IPS-18a (cell line): ENCODE measurements around the gene DGAT2.
A peak's percentile ranks its signal among the peaks of the same experiment; 100 is the strongest.

Source experiments
- H3K27ac ChIP-seq: one replicate; pipeline ENCODE4 v1.5.1; 2013; ENCODE audit warnings: low read length
- H3K27me3 ChIP-seq: one replicate; pipeline ENCODE4 v1.6.1; 2013; ENCODE audit warnings: mild to moderate bottlenecking, low read length; ENCODE audit not compliant: control insufficient read depth, insufficient read depth
- H3K36me3 ChIP-seq: one replicate; pipeline ENCODE4 v1.6.1; 2013; ENCODE audit warnings: low read depth, low read length; ENCODE audit not compliant: control insufficient read depth
- H3K4me1 ChIP-seq: one replicate; pipeline ENCODE4 v1.6.1; 2013; ENCODE audit warnings: low read depth, low read length; ENCODE audit not compliant: control insufficient read depth
- H3K4me3 ChIP-seq: one replicate; pipeline ENCODE4 v1.5.1; 2013; ENCODE audit warnings: low read length
- H3K9ac ChIP-seq: one replicate; pipeline ENCODE4 v1.6.1; 2013; ENCODE audit warnings: mild to moderate bottlenecking, low read length, moderate library complexity
- H3K9me3 ChIP-seq: one replicate; pipeline ENCODE4 v1.6.1; 2013; ENCODE audit warnings: low read depth, low read length; ENCODE audit not compliant: control insufficient read depth

The DGAT2 gene, protein sequence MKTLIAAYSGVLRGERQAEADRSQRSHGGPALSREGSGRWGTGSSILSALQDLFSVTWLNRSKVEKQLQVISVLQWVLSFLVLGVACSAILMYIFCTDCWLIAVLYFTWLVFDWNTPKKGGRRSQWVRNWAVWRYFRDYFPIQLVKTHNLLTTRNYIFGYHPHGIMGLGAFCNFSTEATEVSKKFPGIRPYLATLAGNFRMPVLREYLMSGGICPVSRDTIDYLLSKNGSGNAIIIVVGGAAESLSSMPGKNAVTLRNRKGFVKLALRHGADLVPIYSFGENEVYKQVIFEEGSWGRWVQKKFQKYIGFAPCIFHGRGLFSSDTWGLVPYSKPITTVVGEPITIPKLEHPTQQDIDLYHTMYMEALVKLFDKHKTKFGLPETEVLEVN

DNA sequence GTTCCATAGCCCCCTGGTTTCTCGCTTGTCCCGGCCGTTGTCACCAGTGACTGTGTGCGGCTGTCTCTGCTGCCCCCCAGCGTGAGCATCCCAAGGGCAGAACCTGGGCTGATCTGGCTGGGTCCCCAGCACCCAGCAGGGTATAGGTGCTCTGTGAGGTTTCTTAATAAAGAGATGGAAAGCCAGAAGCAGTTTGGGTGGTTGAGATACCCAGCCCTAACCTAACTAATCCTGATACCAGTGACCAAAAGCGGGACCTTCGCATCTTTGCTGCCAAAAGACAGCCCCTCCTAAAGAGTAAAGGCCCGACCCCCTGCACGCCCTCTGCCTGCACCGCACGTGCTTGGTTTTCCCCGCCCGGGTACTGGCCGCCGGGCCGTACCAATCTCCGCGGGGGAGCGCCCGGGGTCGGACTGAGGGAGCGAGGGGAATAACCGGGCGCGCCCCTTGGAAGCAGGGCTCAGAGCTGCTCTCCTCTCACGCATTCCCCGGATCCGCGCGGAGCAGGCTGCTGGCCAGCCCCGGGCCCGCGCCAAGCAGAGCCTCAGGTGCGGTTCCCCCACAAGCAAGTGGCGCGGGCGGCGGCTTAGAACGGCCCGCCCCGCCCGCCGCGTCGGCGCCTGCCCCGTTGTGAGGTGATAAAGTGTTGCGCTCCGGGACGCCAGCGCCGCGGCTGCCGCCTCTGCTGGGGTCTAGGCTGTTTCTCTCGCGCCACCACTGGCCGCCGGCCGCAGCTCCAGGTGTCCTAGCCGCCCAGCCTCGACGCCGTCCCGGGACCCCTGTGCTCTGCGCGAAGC lies at the start of gene DGAT2:
TSS of gene DGAT2 (plus strand) at position 667 of the 797 bp plus-strand sequence. CDS start 214 bp downstream, outside the sequence.
- Histone ChIP-seq H3K9ac (peak within 1 kb of the TSS; percentile 42), H3K27ac (no peak within 1 kb of the TSS), H3K4me3 (peak within 1 kb of the TSS; percentile 53), H3K27me3 (peaks cover 56% of the 10 kb centered on the region), H3K4me1 (peaks cover 4% of the 10 kb centered on the region), H3K9me3 (no peaks in the 10 kb centered on the region), H3K36me3 (no peaks in the 10 kb centered on the region)

DNA sequence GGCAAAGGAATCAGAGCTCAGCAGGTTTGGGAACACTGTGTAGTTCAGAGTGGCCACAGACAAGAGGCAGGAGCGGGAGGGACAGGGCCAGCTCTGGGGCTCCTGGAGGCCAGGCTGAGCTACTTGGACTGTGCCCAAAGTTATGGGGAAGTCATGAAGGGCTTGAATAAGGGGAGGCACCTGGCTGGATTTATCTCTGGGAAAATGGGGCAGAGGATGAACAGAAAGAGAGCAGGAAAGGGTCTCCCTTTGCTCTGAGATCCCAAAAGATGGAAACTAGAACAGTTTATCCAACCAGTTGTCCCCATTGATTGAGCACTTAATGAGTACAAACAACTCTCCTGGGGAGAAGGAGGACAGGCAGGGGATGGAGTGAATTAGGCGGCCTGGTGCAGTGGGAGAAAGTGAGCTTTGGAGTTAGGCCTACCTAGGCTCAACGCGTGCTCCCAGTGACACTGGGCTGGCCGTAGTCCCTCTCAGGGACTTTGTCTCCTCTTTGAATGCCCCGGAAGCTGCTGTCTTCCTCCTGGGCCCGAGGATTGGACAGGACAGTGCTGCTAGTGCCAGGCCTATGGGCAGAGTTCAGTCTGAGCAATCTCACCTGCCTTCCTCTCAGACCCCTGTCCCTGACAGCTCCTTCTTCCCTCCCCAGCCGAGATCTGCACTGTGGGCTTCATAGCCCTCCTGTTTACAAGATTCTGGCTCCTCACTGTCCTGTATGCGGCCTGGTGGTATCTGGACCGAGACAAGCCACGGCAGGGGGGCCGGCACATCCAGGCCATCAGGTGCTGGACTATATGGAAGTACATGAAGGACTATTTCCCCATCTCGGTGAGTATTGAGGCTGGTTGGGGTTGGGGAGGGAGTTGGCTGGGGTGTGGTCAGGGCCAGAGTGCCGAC lies 49.0 kb upstream of the DGAT2 start:
- H3K36me3 ChIP-seq = no peaks in the 10 kb centered on the region

DNA sequence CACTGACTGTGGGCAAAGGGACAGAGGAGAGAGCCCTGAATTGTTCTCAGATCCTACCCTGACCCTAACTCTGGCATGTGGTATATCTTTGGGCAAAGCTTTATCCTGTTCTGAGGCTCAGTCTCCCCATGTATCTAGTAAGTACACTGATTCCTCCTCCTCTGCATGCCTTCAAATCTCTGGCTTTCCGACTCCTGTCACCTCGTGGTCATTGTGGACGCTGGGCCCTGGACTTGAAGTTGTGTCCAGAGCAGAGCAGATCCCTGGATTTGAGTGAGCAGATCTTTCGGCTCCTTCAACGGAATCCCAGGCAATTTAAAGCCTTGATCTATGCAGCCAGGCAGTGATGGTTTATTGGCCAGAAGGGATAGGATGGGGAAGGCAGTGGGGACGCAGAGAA lies 47.9 kb upstream of the DGAT2 start:
- Histone ChIP-seq H3K27ac (no peak overlapping the region), H3K9me3 (no peaks in the 10 kb centered on the region), H3K36me3 (no peaks in the 10 kb centered on the region)

More for the DNA sequence above, 49.0 kb upstream of the DGAT2 start:
- H3K9me3 ChIP-seq = no peaks in the 10 kb centered on the region
- no peak overlapping the region for H3K9ac ChIP-seq
- no peak overlapping the region for H3K27ac ChIP-seq
- no peak overlapping the region for H3K4me3 ChIP-seq
- H3K4me1 ChIP-seq = peaks cover 3% of the 10 kb centered on the region
- H3K27me3 ChIP-seq = peaks cover 29% of the 10 kb centered on the region

DNA sequence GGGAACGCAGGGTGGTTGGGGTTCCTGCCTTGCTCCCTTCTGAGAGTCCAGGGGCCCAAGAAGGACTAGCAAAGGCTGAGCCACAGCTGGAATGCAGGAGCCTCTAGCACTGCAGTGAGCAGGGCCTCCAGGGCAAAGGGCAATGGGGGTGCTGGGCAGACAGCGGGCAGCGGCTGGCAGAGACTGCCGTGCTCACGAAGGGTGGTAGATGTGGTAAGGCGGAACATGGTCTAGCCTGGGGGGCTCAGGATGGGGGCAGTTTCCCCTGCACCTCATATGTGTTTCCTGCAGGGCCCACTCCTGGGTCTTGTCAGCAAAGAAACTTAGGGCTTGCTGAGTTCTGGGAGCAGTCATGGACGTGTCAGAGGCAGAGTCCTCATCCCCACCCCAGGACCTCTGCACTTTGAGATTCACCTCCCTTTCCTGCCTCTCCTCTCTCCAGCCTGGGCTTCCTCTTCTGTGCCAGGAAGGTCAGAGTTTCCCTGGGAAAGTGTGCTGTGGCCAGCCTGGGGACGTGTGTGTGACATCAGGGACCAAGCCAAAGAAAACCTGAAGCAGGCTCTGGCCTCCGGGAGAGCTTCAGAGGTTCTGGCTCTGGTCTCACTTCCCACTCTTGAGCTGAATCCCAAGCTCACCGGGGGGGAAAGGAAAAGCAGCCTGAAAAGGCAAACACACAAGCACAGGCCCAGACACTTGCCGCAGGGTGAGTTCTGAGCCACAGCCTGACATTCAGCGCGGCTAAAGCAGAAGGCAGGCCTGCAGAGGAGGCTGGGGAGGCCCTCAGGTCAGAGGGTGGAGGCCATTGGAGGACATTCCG lies 46.5 kb upstream of the DGAT2 start:
- Histone ChIP-seq H3K9me3 (no peaks in the 10 kb centered on the region), H3K4me3 (no peak overlapping the region), H3K27me3 (peaks cover 18% of the 10 kb centered on the region), H3K27ac (no peak overlapping the region), H3K4me1 (peaks cover under 1% of the 10 kb centered on the region), H3K9ac (no peak overlapping the region), H3K36me3 (no peaks in the 10 kb centered on the region)

More for the DNA sequence above, 47.9 kb upstream of the DGAT2 start:
- no peak overlapping the region for H3K4me3 ChIP-seq
- H3K4me1 ChIP-seq = peaks cover 3% of the 10 kb centered on the region
- H3K9ac ChIP-seq = no peak overlapping the region
- H3K27me3 ChIP-seq = peaks cover 28% of the 10 kb centered on the region

DNA sequence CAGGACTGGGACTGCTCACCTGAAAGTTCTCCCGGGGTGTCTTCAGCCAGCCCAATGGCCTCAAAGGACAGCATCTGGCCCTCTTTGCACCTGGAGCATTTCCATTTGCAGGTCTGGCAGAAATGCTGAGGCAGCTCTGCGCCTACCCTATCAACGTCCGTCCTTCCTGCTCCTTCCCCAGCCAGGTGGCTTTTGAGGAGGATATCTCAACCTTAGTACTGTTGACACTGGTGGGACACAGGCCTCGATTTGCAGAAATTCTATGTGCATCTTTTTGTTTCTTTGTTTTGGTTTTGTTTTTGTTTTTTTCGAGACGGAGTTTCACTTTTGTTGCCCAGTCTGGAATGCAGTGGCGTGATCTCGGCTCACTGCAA lies 45.9 kb upstream of the DGAT2 start:
- no peak overlapping the region for H3K27ac ChIP-seq
- peaks cover 12% of the 10 kb centered on the region for H3K27me3 ChIP-seq
- H3K4me1 ChIP-seq = no peaks in the 10 kb centered on the region
- H3K36me3 ChIP-seq = no peaks in the 10 kb centered on the region
- H3K9me3 ChIP-seq = no peaks in the 10 kb centered on the region
- no peak overlapping the region for H3K9ac ChIP-seq
- no peak overlapping the region for H3K4me3 ChIP-seq

DNA sequence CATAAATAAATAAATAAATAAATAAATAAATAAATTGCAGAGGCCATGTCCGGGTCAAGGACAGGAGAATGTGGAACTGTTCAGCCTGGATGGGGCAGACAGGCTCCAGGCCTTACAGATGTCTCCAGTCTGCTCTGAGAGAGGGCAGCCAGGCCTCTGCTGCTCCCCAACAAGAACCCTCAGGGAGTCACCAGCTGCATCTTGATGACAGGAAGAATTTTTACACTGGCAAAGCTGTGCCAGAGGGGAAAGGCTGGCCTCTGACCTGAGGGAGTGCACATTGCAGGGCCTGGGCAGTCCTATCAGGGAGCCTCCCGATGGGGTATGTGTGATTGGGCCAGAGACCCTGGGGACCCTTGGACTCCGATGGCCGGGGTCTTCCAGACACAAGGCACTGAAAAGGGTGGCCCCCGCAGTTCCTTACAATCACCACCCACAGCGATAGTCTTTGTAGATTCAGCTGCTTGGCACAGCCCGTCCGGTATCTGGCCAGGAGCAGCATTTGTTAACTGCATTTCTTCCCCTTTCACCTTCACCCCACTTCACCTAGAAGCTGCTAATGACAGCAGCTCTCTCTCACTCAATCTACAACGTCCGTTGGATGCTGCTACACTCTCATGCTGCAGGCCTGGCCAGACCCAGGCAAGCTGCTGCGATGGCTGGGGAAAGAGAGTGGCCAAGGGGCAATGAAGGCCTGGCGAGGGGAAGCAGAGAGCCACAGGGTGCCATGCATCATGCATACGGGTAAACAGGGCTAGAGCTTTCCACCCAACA lies 42.8 kb upstream of the DGAT2 start:
- no peak overlapping the region for H3K4me3 ChIP-seq
- no peaks in the 10 kb centered on the region for H3K36me3 ChIP-seq
- H3K9me3 ChIP-seq = no peaks in the 10 kb centered on the region
- H3K4me1 ChIP-seq = no peaks in the 10 kb centered on the region
- H3K9ac ChIP-seq = no peak overlapping the region
- H3K27ac ChIP-seq = no peak overlapping the region
- no peaks in the 10 kb centered on the region for H3K27me3 ChIP-seq

DNA sequence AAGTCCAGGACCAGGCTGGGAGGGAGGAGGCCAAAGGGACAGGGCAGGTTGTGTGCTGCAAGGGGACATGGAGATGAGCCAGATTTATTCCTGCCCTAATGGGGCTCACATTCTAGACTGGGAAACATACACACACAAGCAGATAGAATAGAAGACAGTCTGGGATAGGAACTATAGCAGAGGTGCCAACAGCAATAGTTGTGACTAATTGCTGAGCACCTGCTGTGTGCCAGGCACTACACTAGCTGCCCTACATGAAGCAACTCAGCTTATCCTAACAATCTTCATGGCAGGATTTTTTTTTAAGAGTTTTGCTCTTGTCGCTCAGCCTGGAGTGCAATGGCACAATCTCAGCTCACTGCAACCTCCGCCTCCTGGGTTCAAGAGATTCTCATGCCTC lies 39.6 kb upstream of the DGAT2 start:
- H3K27me3 ChIP-seq = no peaks in the 10 kb centered on the region
- no peaks in the 10 kb centered on the region for H3K36me3 ChIP-seq
- H3K4me3 ChIP-seq = no peak overlapping the region
- no peaks in the 10 kb centered on the region for H3K9me3 ChIP-seq
- H3K9ac ChIP-seq = no peak overlapping the region
- H3K4me1 ChIP-seq = no peaks in the 10 kb centered on the region
- no peak overlapping the region for H3K27ac ChIP-seq

DNA sequence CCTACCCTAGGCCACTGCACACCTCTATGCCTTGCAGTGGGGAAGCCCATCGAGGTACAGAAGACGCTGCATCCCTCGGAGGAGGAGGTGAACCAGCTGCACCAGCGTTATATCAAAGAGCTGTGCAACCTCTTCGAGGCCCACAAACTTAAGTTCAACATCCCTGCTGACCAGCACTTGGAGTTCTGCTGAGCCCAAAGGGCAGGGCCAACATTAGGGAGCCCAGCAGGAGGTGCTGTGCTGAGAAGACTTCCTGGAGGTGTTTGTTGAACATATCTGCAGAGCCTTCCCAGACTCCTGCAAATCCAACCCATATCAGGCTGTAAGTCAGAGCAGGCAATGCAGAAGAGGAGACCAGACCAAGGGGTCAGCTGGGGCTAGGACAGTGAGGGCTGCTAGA lies 37.5 kb upstream of the DGAT2 start:
- Histone ChIP-seq H3K27me3 (no peaks in the 10 kb centered on the region), H3K9ac (no peak overlapping the region), H3K9me3 (no peaks in the 10 kb centered on the region), H3K36me3 (no peaks in the 10 kb centered on the region), H3K4me1 (no peaks in the 10 kb centered on the region), H3K27ac (no peak overlapping the region), H3K4me3 (no peak overlapping the region)

DNA sequence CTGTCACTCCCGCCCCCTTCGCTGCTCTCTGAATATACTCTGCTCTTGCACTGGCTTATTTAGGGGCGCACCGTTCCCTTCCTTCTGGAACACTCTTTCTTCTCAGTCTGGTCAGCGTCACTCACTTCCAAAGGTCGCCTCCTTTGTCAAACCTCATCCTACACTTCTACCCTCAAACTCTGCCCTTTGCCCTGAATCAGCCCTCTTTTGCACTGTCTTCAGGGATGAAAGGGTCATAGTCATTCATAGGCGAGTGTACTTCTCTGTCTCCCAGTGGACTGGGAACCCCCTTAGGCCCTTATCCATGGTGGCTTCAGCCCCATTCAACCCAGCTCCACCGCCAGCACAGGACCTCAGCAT lies 35.5 kb upstream of the DGAT2 start:
- no peaks in the 10 kb centered on the region for H3K4me1 ChIP-seq
- H3K27me3 ChIP-seq = no peaks in the 10 kb centered on the region
- no peaks in the 10 kb centered on the region for H3K9me3 ChIP-seq
- no peak overlapping the region for H3K9ac ChIP-seq
- no peaks in the 10 kb centered on the region for H3K36me3 ChIP-seq
- H3K4me3 ChIP-seq = no peak overlapping the region
- H3K27ac ChIP-seq = no peak overlapping the region

DNA sequence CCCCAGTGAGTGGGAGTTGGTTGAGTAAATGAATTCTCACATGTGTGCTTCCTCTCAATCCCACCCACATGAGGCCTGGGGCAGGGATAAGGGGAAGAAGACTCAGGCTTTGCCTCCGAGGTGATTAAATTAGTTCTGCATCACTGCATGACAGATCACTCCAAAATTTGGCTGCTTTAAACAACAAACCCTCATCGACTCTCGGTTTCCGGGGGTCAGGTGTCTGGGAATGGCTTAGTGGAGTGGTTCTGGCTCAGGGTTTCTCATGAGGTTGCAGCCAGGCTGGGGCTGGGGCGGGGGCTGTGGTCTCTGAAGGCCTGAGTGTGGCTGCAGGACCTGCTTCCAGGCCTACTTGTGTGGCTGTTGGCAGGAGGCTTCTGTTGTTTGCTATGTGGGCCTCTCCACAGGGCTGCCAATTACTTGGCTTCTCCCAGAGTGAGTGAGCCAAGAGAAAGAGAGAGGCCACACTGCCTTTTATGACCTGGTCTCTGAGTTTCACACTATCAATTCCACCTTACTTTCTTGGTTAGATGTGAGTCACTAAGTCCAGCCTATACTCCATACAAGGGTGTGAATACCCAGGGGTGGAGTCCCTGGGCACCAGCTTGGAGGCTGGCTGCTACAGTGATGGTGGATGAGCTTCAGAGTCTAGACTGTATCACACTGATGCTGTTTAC lies 35.0 kb upstream of the DGAT2 start:
- no peaks in the 10 kb centered on the region for H3K36me3 ChIP-seq
- no peaks in the 10 kb centered on the region for H3K27me3 ChIP-seq
- no peak overlapping the region for H3K9ac ChIP-seq
- H3K9me3 ChIP-seq = no peaks in the 10 kb centered on the region
- H3K4me3 ChIP-seq = no peak overlapping the region
- no peaks in the 10 kb centered on the region for H3K4me1 ChIP-seq
- no peak overlapping the region for H3K27ac ChIP-seq
